ENCODE results near the gene USP1. TPM values are rescaled to one million over a fixed set of nuclear protein-coding genes. Genes with fewer than 3 reads are reported as not detected.

Gene USP1
- total RNA-seq, 1 experiment from 2014 or later: 37.4 TPM

DNA sequence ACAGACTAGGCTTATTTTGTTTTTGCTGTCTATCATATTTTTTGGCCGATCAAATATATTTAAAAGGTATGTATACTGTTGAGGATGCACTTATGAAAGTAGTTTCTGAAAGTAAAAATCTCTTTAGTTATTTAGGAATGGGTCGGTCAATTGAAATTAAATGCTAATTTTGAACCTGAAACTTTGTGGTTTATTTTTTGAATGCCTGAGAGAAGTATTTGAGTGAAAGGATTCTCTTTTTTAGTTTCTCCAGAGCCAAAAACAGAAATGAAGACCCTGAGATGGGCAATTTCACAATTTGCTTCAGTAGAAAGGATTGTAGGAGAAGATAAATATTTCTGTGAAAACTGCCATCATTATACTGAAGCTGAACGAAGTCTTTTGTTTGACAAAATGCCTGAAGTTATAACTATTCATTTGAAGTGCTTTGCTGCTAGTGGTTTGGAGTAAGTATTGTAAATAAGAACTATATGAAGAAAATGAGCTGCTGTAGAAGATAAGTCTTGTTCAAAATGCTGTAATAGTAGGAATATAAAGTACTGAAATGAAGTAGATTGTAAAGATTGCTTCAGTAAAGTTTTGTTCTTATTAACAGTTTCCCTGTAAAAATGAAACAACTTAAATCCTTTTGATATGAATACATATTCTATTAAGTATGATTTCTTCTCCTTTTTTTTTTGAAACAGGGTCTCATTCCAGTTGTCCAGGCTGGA lies 11.5 kb downstream of the USP1 start (continued):
- no peak for TF ChIP-seq ZNF317 (CRISPR knock-in tag; IDR thresholded peaks at IDR 0.05; ENCODE audit: borderline replicate concordance, low read depth)

DNA sequence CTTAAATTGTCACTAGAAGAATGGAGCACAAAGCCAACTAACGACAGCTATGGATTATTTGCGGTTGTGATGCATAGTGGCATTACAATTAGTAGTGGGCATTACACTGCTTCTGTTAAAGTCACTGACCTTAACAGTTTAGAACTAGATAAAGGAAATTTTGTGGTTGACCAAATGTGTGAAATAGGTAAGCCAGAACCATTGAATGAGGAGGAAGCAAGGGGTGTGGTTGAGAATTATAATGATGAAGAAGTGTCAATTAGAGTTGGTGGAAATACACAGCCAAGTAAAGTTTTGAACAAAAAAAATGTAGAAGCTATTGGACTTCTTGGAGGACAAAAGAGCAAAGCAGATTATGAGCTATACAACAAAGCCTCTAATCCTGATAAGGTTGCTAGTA lies 13.5 kb downstream of the USP1 start:
- no peak for DNase-seq (ENCODE audit: low spot score)
- POLR2A ChIA-PET: no interaction called here
- H3K27me3 Mint-ChIP-seq (ENCODE audit: low read depth): no peaks in the 10 kb centered on the region

DNA sequence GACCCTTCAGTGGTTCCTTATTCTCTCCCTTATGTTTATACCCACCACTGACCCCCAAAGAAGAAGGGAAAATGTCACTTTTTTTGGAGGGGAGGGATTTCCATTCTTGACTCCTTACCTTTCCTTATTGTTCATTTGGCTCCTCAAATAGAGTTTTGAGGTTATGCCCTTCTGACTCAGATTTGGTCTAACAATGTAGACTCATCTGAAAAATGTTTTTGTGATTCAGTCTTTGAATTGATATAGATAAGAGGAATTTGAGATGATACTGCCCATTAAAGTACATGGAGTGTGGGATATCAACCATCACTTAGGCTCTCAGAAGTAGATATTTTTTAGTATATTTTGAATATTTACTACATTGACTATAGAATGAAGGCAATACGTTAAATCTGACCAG lies 16.1 kb downstream of the USP1 start:
- DNase-seq (ENCODE audit: low spot score): no peak
- Mint-ChIP-seq H3K27me3 (ENCODE audit: low read depth) (no peaks in the 10 kb centered on the region), H3K9me3 (no peaks in the 10 kb centered on the region), H3K27ac (no peak overlapping the region), H3K36me3 (peaks cover 48% of the 10 kb centered on the region), H3K4me3 (no peak overlapping the region), H3K4me1 (no peaks in the 10 kb centered on the region)
- ChIA-PET CTCF (no interaction called here), POLR2A (no interaction called here)
- no peak for TF ChIP-seq RORB (CRISPR knock-in tag; IDR thresholded peaks at IDR 0.05)
- TF ChIP-seq ATF1 (CRISPR knock-in tag; IDR thresholded peaks at IDR 0.05): no peak
- TF ChIP-seq NR2C2 (CRISPR knock-in tag; IDR thresholded peaks at IDR 0.05): no peak
- ATAC-seq: no peak

More for the DNA sequence above, 13.5 kb downstream of the USP1 start:
- no peak for ATAC-seq
- Mint-ChIP-seq H3K4me1 (no peaks in the 10 kb centered on the region), H3K4me3 (no peak overlapping the region), H3K9me3 (no peaks in the 10 kb centered on the region), H3K27ac (no peak overlapping the region), H3K36me3 (peaks cover 73% of the 10 kb centered on the region)
- CTCF ChIA-PET: no interaction called here
- no peak for TF ChIP-seq SP1 (CRISPR knock-in tag; conservative IDR thresholded peaks at IDR 0.05)
- no peak for TF ChIP-seq JUN (CRISPR knock-in tag; IDR thresholded peaks at IDR 0.05)
- no peak for TF ChIP-seq NR2C2 (CRISPR knock-in tag; IDR thresholded peaks at IDR 0.05)
- no peak for TF ChIP-seq ZNF396 (CRISPR knock-in tag; IDR thresholded peaks at IDR 0.05; ENCODE audit: borderline replicate concordance)
- TF ChIP-seq, protein P1, sequence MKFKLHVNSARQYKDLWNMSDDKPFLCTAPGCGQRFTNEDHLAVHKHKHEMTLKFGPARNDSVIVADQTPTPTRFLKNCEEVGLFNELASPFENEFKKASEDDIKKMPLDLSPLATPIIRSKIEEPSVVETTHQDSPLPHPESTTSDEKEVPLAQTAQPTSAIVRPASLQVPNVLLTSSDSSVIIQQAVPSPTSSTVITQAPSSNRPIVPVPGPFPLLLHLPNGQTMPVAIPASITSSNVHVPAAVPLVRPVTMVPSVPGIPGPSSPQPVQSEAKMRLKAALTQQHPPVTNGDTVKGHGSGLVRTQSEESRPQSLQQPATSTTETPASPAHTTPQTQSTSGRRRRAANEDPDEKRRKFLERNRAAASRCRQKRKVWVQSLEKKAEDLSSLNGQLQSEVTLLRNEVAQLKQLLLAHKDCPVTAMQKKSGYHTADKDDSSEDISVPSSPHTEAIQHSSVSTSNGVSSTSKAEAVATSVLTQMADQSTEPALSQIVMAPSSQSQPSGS (CRISPR knock-in tag; IDR thresholded peaks at IDR 0.05; ENCODE audit: borderline replicate concordance, low read depth): no peak
- TF ChIP-seq CREM (CRISPR knock-in tag; IDR thresholded peaks at IDR 0.05): no peak
- TF ChIP-seq, protein P2, sequence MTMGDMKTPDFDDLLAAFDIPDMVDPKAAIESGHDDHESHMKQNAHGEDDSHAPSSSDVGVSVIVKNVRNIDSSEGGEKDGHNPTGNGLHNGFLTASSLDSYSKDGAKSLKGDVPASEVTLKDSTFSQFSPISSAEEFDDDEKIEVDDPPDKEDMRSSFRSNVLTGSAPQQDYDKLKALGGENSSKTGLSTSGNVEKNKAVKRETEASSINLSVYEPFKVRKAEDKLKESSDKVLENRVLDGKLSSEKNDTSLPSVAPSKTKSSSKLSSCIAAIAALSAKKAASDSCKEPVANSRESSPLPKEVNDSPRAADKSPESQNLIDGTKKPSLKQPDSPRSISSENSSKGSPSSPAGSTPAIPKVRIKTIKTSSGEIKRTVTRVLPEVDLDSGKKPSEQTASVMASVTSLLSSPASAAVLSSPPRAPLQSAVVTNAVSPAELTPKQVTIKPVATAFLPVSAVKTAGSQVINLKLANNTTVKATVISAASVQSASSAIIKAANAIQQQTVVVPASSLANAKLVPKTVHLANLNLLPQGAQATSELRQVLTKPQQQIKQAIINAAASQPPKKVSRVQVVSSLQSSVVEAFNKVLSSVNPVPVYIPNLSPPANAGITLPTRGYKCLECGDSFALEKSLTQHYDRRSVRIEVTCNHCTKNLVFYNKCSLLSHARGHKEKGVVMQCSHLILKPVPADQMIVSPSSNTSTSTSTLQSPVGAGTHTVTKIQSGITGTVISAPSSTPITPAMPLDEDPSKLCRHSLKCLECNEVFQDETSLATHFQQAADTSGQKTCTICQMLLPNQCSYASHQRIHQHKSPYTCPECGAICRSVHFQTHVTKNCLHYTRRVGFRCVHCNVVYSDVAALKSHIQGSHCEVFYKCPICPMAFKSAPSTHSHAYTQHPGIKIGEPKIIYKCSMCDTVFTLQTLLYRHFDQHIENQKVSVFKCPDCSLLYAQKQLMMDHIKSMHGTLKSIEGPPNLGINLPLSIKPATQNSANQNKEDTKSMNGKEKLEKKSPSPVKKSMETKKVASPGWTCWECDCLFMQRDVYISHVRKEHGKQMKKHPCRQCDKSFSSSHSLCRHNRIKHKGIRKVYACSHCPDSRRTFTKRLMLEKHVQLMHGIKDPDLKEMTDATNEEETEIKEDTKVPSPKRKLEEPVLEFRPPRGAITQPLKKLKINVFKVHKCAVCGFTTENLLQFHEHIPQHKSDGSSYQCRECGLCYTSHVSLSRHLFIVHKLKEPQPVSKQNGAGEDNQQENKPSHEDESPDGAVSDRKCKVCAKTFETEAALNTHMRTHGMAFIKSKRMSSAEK (CRISPR knock-in tag; IDR thresholded peaks at IDR 0.05; ENCODE audit: borderline replicate concordance): no peak
- no peak for TF ChIP-seq RELA (CRISPR knock-in tag; IDR thresholded peaks at IDR 0.05; ENCODE audit: borderline replicate concordance)
- no peak for TF ChIP-seq ATF1 (CRISPR knock-in tag; IDR thresholded peaks at IDR 0.05)
- TF ChIP-seq MYBL2 (CRISPR knock-in tag; IDR thresholded peaks at IDR 0.05): no peak
- no peak for TF ChIP-seq TEAD4 (CRISPR knock-in tag; IDR thresholded peaks at IDR 0.05)
- no peak for TF ChIP-seq JAZF1 (CRISPR knock-in tag; IDR thresholded peaks at IDR 0.05)

DNA sequence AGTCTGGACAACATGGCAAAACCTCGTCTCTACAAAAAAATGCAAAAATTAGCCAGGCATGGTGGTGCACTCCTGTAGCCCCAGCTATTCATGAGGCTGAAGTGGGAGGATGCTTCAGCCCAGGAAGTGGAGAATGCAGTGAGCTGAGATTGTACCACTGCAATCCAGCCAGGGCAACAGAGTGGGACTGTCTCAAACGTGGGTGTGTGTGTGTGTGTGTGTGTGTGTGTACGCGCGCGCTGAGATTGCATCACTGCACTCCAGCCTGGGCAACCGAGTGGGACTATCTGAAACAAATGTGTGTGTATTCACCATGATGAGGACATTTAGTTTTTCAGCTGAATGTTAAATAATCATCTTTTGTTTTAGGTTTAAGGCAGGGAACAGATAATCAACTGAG lies 21.1 kb downstream of the USP1 start:
- Mint-ChIP-seq H3K27ac (no peak overlapping the region), H3K36me3 (peaks cover 1% of the 10 kb centered on the region), H3K27me3 (ENCODE audit: low read depth) (no peaks in the 10 kb centered on the region), H3K9me3 (no peaks in the 10 kb centered on the region), H3K4me3 (no peak overlapping the region), H3K4me1 (no peaks in the 10 kb centered on the region)
- ChIA-PET POLR2A (no interaction called here), CTCF (no interaction called here)
- ATAC-seq: no peak
- DNase-seq (ENCODE audit: low spot score): no peak
- no peak for TF ChIP-seq ZNF317 (CRISPR knock-in tag; IDR thresholded peaks at IDR 0.05; ENCODE audit: borderline replicate concordance, low read depth)
- TF ChIP-seq, protein P3, sequence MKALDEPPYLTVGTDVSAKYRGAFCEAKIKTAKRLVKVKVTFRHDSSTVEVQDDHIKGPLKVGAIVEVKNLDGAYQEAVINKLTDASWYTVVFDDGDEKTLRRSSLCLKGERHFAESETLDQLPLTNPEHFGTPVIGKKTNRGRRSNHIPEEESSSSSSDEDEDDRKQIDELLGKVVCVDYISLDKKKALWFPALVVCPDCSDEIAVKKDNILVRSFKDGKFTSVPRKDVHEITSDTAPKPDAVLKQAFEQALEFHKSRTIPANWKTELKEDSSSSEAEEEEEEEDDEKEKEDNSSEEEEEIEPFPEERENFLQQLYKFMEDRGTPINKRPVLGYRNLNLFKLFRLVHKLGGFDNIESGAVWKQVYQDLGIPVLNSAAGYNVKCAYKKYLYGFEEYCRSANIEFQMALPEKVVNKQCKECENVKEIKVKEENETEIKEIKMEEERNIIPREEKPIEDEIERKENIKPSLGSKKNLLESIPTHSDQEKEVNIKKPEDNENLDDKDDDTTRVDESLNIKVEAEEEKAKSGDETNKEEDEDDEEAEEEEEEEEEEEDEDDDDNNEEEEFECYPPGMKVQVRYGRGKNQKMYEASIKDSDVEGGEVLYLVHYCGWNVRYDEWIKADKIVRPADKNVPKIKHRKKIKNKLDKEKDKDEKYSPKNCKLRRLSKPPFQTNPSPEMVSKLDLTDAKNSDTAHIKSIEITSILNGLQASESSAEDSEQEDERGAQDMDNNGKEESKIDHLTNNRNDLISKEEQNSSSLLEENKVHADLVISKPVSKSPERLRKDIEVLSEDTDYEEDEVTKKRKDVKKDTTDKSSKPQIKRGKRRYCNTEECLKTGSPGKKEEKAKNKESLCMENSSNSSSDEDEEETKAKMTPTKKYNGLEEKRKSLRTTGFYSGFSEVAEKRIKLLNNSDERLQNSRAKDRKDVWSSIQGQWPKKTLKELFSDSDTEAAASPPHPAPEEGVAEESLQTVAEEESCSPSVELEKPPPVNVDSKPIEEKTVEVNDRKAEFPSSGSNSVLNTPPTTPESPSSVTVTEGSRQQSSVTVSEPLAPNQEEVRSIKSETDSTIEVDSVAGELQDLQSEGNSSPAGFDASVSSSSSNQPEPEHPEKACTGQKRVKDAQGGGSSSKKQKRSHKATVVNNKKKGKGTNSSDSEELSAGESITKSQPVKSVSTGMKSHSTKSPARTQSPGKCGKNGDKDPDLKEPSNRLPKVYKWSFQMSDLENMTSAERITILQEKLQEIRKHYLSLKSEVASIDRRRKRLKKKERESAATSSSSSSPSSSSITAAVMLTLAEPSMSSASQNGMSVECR (CRISPR knock-in tag; IDR thresholded peaks at IDR 0.05; ENCODE audit: borderline replicate concordance): no peak
- TF ChIP-seq ZNF671 (CRISPR knock-in tag; IDR thresholded peaks at IDR 0.05): no peak
- TF ChIP-seq, protein P4, sequence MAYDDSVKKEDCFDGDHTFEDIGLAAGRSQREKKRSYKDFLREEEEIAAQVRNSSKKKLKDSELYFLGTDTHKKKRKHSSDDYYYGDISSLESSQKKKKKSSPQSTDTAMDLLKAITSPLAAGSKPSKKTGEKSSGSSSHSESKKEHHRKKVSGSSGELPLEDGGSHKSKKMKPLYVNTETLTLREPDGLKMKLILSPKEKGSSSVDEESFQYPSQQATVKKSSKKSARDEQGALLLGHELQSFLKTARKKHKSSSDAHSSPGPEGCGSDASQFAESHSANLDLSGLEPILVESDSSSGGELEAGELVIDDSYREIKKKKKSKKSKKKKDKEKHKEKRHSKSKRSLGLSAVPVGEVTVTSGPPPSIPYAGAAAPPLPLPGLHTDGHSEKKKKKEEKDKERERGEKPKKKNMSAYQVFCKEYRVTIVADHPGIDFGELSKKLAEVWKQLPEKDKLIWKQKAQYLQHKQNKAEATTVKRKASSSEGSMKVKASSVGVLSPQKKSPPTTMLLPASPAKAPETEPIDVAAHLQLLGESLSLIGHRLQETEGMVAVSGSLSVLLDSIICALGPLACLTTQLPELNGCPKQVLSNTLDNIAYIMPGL (CRISPR knock-in tag; IDR thresholded peaks at IDR 0.05): no peak
- no peak for TF ChIP-seq ESRRA (CRISPR knock-in tag; IDR thresholded peaks at IDR 0.05; ENCODE audit: borderline replicate concordance)

All from WTC11 (cell line).